Natural killer cell (primary cell): Measurements from ENCODE around the gene IFITM5. TPM values are rescaled to one million over a fixed set of nuclear protein-coding genes. Genes with fewer than 3 reads are reported as not detected.

ENCODE experiments used
- ATAC-seq, 3 donors: fragments of 150-1000 bp in 2 of 3; fragments of 200-7000 bp in 1 of 3; cut with Tn5 transposase; 1 replicate in 1 of 3; 2 replicates in 2 of 3; pipeline ENCODE4 v1.10.0; 2021; ENCODE audit warnings: mild to moderate bottlenecking in 2 of 3, moderate library complexity in 2 of 3
- DNase-seq, 2 donors: peaks; one replicate each; pipeline versions ENCODE4 v3.0.0 to v3.0.0-alpha.2; 2013 to 2021; ENCODE audit warnings: mixed read lengths in 1 of 2
- H3K27ac ChIP-seq: one replicate; pipeline ENCODE4 v1.5.1; 2013; ENCODE audit warnings: mild to moderate bottlenecking, low read length
- H3K27me3 ChIP-seq: one replicate; pipeline ENCODE4 v1.6.1; 2013; ENCODE audit warnings: low read length; ENCODE audit not compliant: control insufficient read depth, insufficient read depth
- H3K36me3 ChIP-seq: one replicate; pipeline ENCODE4 v1.6.1; 2013; ENCODE audit warnings: low read length; ENCODE audit not compliant: control insufficient read depth, insufficient read depth
- H3K4me1 ChIP-seq: one replicate; pipeline ENCODE4 v1.6.1; 2013; ENCODE audit warnings: low read length; ENCODE audit not compliant: control insufficient read depth, insufficient read depth
- H3K4me3 ChIP-seq: one replicate; pipeline ENCODE4 v1.5.1; 2013; ENCODE audit warnings: low read length
- H3K9me3 ChIP-seq: one replicate; pipeline ENCODE4 v1.6.1; 2013; ENCODE audit warnings: low read length; ENCODE audit not compliant: control insufficient read depth, insufficient read depth
- H3K27ac Mint-ChIP-seq, 2 donors: one replicate each; pipeline ENCODE4 v1.8.0; 2022; ENCODE audit warnings: mild to moderate bottlenecking in 2 of 2, mixed read lengths in 2 of 2, moderate library complexity in 1 of 2
- H3K27me3 Mint-ChIP-seq, 2 donors: one replicate each; pipeline ENCODE4 v1.8.0; 2022; ENCODE audit warnings: low read depth in 2 of 2, mixed read lengths in 2 of 2
- H3K36me3 Mint-ChIP-seq: one replicate; pipeline ENCODE4 v1.8.0; 2022; ENCODE audit warnings: mixed read lengths
- H3K4me1 Mint-ChIP-seq, 2 donors: one replicate each; pipeline ENCODE4 v1.8.0; 2022; ENCODE audit warnings: mixed read lengths in 2 of 2
- H3K4me3 Mint-ChIP-seq: one replicate; pipeline ENCODE4 v1.8.0; 2022; ENCODE audit warnings: mild to moderate bottlenecking, moderate library complexity, mixed read lengths
- H3K9me3 Mint-ChIP-seq, 2 donors: one replicate each; pipeline ENCODE4 v1.8.0; 2022; ENCODE audit warnings: mixed read lengths in 2 of 2
- WGBS: methylation state at CpG from one replicate; pipeline ENCODE4 v1.1.7; 2013; ENCODE audit warnings: missing lambda C conversion rate; ENCODE audit not compliant: insufficient coverage; 5-methylcytosine and 5-hydroxymethylcytosine counted together
- intact Hi-C: fragments of 100-400 bp; cut with micrococcal nuclease; formaldehyde crosslinking; loops from one replicate; pipeline ENCODE4 v1.14.2; 2022
- total RNA-seq, 4 donors: library from RNA; stranded (reverse); fragments of 120-200 nt in 1 of 4; gene quantifications; one replicate each; pipeline versions ENCODE4 v1.2.3 to v1.2.4, GENCODE V29; 2013 to 2022
- TF ChIP-seq, protein P1 (sequence below): fragments of 200-600 bp; IDR thresholded peaks from one replicate; pipeline ENCODE4 v1.8.0; 2022; ENCODE audit warnings: antibody characterized with exemption

The IFITM5 gene
- total RNA-seq, 3 donors from 2014 or later (not counting 1 experiment from before 2014, with no cell fraction given), result not detected

DNA sequence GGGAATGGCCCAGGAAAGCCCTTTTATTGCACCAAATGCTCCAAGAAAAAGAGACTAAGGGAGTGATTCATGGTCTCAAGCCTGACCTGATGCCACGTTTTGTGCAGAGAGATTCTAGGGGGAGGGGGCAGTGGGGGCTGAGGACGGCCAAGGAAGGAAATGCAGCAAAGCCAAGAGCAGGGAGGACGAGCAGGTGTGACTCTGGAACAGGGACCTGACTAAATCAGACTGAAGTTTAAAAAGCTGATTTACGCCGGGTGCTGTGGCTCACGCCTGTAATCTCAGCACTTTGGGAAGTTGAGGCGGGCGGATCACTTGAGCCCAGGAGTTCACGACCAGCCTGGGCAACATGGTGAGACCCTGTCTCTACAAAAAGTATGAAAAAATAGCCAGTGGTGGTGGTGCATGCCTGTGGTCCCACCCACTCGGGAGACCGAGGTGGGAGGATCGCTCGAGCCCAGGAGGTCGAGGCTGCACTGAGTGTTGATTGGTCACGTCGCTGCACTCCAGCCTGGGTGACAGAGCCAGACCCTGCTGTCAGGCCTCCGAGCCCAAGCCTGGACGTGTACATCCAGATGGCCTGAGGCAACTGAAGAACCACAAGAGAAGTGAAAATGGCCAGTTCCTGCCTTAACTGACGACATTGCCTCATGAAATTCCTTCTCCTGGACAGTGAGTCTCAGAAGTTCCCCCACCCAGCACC, 32.2 kb upstream of the IFITM5 start:
- peak overlapping the region; percentile 78 to 88 for H3K27ac Mint-ChIP-seq
- peak overlapping the region; percentile 86 for H3K4me3 Mint-ChIP-seq
- peak overlapping the region; percentile 28 for H3K27ac ChIP-seq
- DNase-seq, result peak in 1 of 2 donors; percentile 33
- ATAC-seq, result peak in 2 of 3 donors; percentile 13 to 19
- 47% methylated on average over 19 of the region's 19 CpGs for WGBS
- H3K9me3 Mint-ChIP-seq, result no peaks in the 10 kb centered on the region
- H3K36me3 ChIP-seq, result no peaks in the 10 kb centered on the region
- H3K4me3 ChIP-seq, result peak overlapping the region; percentile 28
- H3K36me3 Mint-ChIP-seq, result no peaks in the 10 kb centered on the region
- H3K4me1 ChIP-seq, result peaks cover 88% of the 10 kb centered on the region
- peaks cover 4% of the 10 kb centered on the region for H3K9me3 ChIP-seq
- H3K4me1 Mint-ChIP-seq, result peaks cover 77 to 79% of the 10 kb centered on the region in 2 donors
- intact Hi-C loops, result no loop called here
- no peaks in the 10 kb centered on the region for H3K27me3 Mint-ChIP-seq
- H3K27me3 ChIP-seq, result no peaks in the 10 kb centered on the region
- TF ChIP-seq, protein P1, sequence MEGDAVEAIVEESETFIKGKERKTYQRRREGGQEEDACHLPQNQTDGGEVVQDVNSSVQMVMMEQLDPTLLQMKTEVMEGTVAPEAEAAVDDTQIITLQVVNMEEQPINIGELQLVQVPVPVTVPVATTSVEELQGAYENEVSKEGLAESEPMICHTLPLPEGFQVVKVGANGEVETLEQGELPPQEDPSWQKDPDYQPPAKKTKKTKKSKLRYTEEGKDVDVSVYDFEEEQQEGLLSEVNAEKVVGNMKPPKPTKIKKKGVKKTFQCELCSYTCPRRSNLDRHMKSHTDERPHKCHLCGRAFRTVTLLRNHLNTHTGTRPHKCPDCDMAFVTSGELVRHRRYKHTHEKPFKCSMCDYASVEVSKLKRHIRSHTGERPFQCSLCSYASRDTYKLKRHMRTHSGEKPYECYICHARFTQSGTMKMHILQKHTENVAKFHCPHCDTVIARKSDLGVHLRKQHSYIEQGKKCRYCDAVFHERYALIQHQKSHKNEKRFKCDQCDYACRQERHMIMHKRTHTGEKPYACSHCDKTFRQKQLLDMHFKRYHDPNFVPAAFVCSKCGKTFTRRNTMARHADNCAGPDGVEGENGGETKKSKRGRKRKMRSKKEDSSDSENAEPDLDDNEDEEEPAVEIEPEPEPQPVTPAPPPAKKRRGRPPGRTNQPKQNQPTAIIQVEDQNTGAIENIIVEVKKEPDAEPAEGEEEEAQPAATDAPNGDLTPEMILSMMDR, result no peak

GRCh38 chr11:330694-331357, 31.5 kb upstream of the IFITM5 start:
- Histone ChIP-seq H3K4me3 (peak overlapping the region; percentile 28), H3K27ac (peak overlapping the region; percentile 28), H3K9me3 (peaks cover 4% of the 10 kb centered on the region), H3K27me3 (no peaks in the 10 kb centered on the region), H3K4me1 (peaks cover 88% of the 10 kb centered on the region), H3K36me3 (no peaks in the 10 kb centered on the region)
- H3K4me3 Mint-ChIP-seq, result peak overlapping the region; percentile 86
- ATAC-seq (peak in 2 of 3 donors; percentile 36 to 43), DNase-seq (peak; percentile 53 to 66)
- no peaks in the 10 kb centered on the region for H3K9me3 Mint-ChIP-seq
- peak overlapping the region; percentile 78 to 88 for H3K27ac Mint-ChIP-seq
- intact Hi-C loops, result no loop called here
- H3K27me3 Mint-ChIP-seq, result no peaks in the 10 kb centered on the region
- no peaks in the 10 kb centered on the region for H3K36me3 Mint-ChIP-seq
- TF ChIP-seq, protein P1, result no peak
- WGBS, result 34% methylated on average over 34 of the region's 34 CpGs
- peaks cover 77 to 79% of the 10 kb centered on the region in 2 donors for H3K4me1 Mint-ChIP-seq

GRCh38 chr11:330307-330693, 31.0 kb upstream of the IFITM5 start:
- ATAC-seq, result peak in 2 of 3 donors; percentile 4 to 10
- Mint-ChIP-seq H3K27ac (peak overlapping the region; percentile 78 to 88), H3K36me3 (no peaks in the 10 kb centered on the region), H3K4me3 (peak overlapping the region; percentile 86), H3K4me1 (peaks cover 72 to 77% of the 10 kb centered on the region in 2 donors), H3K27me3 (no peaks in the 10 kb centered on the region), H3K9me3 (no peaks in the 10 kb centered on the region)
- TF ChIP-seq, protein P1, result no peak
- peaks cover 87% of the 10 kb centered on the region for H3K4me1 ChIP-seq
- 50% methylated on average over 14 of the region's 14 CpGs for WGBS
- intact Hi-C loops, result no loop called here
- H3K27me3 ChIP-seq, result no peaks in the 10 kb centered on the region
- DNase-seq, result peak in 1 of 2 donors; percentile 30
- no peaks in the 10 kb centered on the region for H3K36me3 ChIP-seq
- H3K9me3 ChIP-seq, result peaks cover 4% of the 10 kb centered on the region
- H3K27ac ChIP-seq, result peak overlapping the region; percentile 28
- H3K4me3 ChIP-seq, result no peak overlapping the region
